HUES6 (cell line): Measurements from ENCODE around the gene DLX2.
"Not testable (repeated sequence)": the region's sequence is repeated elsewhere in the genome, so short reads cannot be mapped to it uniquely, and the experiment has no call there.

Experiments used
- H3K27ac ChIP-seq: 2 replicates; pipeline ENCODE4 v1.7.0; 2013; ENCODE audit warnings: low read depth, mild to moderate bottlenecking, low read length, inconsistent platforms
- H3K27me3 ChIP-seq: 2 replicates; pipeline ENCODE4 v1.6.1; 2013; ENCODE audit warnings: low read length; ENCODE audit not compliant: control insufficient read depth, insufficient read depth
- H3K36me3 ChIP-seq: 2 replicates; pipeline ENCODE4 v1.6.1; 2013; ENCODE audit warnings: low read length; ENCODE audit not compliant: control insufficient read depth, insufficient read depth
- H3K4me1 ChIP-seq: 2 replicates; pipeline ENCODE4 v1.6.1; 2013; ENCODE audit warnings: low read length; ENCODE audit not compliant: control insufficient read depth, insufficient read depth
- H3K4me3 ChIP-seq: 2 replicates; pipeline ENCODE4 v1.5.1; 2013; ENCODE audit warnings: low read depth, low read length
- H3K9ac ChIP-seq: one replicate; pipeline ENCODE4 v1.6.1; 2013; ENCODE audit warnings: mild to moderate bottlenecking, low read length
- H3K9me3 ChIP-seq: 2 replicates; pipeline ENCODE4 v1.6.1; 2013; ENCODE audit warnings: low read depth, low read length; ENCODE audit not compliant: control insufficient read depth, insufficient read depth

The DLX2 gene

DNA sequence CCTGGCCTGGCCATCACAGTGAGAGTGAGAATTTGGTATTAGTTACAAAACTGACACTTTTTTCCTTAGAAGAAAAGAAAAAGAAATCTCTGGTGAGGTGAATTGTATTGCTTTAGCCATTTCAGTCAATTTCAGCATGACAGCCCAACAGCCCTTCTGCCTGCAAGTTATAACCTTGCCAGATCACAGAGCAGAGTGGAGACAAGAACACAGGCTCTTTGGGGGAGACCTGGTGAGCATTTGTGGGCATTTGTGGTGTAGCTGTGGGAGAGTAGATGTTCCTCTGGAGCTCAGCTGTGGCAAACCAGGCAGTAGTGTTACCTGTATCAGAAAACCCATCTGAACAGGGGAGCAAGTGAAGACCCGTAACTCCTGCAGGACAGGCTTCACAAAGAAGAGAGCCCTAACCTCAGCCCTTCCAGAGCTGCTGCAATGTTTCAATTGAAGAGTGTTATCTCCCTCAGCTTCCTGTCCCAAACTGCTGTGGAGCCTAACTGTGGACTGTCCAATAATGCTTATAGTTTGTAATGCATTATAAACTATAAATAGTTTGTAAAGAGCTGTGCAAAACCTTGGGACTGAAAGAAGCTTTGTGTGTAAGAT lies 40.2 kb downstream of the DLX2 start:
- Histone ChIP-seq H3K27ac (no peak overlapping the region), H3K27me3 (no peaks in the 10 kb centered on the region), H3K4me1 (no peaks in the 10 kb centered on the region), H3K4me3 (no peak overlapping the region), H3K36me3 (no peaks in the 10 kb centered on the region), H3K9me3 (no peaks in the 10 kb centered on the region), H3K9ac (no peak overlapping the region)

GRCh38 chr2:172060118-172060517 lies 42.6 kb downstream of the DLX2 start:
- H3K9ac ChIP-seq, H3K27ac ChIP-seq, H3K9me3 ChIP-seq, H3K4me3 ChIP-seq, H3K27me3 ChIP-seq, H3K4me1 ChIP-seq, H3K36me3 ChIP-seq: not testable (repeated sequence)

- no peak overlapping the region for H3K4me3 ChIP-seq
- no peak overlapping the region for H3K27ac ChIP-seq
- H3K36me3 ChIP-seq: no peaks in the 10 kb centered on the region
- no peaks in the 10 kb centered on the region for H3K27me3 ChIP-seq
- H3K9me3 ChIP-seq: no peaks in the 10 kb centered on the region
- H3K4me1 ChIP-seq: no peaks in the 10 kb centered on the region
- no peak overlapping the region for H3K9ac ChIP-seq
Observed at GRCh38 chr2:172058660-172059059, 44.0 kb downstream of the DLX2 start.

DNA sequence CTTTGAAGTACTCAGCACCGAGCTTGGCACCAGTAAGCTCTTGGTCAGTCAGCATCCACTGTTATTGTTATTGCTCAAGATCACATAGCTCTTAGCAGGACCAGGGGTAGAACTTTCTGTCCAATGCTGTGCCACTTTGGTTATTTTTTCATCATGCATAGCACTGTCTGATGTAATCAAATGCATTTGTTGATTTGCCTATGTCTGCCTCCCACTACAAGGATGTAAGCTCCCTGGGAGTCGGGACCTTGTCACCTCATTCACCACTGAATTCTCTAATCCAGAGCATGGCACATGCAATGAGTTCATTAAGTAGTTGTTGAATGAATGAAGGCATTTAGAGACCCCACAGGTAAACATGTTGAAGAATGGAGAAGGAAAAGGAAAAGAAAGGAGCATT lies 46.4 kb downstream of the DLX2 start:
- Histone ChIP-seq H3K4me3 (no peak overlapping the region), H3K36me3 (no peaks in the 10 kb centered on the region), H3K9ac (no peak overlapping the region), H3K27ac (no peak overlapping the region), H3K4me1 (peaks cover 5% of the 10 kb centered on the region; the same call in 1 of the 2 replicates), H3K27me3 (no peaks in the 10 kb centered on the region), H3K9me3 (no peaks in the 10 kb centered on the region)

GRCh38 chr2:172053486-172053885 lies 49.2 kb downstream of the DLX2 start:
- H3K4me1 ChIP-seq: peaks cover 5% of the 10 kb centered on the region; the same call in 1 of the 2 replicates
- H3K27me3 ChIP-seq: no peaks in the 10 kb centered on the region
- H3K4me3 ChIP-seq: no peak overlapping the region

DNA sequence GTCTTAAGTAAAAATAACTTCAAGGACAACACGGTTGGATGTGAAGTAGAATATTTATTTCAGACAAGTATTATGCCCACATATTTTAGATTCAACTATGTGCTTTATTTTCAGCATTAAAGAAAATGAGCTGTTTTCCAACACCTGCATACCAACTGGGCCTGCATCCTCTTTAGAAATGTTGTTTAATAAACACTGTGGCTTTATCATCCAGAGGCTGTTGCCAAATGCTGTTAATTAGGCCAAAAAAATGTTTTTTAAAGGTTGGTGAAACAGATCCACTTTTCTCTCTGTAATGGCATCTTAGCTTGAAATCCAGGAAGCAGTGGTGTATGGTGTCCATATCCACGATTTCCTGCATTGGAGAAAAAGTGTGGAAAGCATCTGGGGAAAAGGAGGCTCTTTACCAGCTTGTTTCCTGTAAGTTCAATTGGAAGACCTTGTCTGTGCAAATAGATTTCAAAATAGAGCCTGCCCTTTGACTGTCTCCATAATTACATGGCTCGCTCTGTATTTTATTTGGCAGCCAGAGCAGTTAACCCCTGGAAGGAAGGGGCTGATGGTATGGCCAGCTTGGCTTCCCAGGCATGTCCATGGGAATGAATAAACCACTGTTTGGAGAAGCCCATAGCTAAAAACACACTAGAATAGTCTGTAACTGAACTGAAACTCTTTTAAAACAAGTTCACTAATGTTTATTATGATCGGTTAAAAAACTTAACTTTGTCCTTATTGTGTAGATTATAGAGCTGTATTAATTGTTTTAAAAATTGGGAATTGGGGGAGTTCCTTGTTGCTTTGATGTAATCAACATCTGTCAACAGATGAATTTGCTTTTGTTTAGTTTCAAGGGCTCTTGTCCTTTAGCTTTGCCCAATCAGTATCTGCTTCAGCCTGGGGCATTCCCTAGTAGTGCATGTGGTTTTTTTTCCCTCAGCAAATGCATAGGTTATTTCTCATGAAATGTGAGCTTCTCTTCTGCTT lies 50.4 kb downstream of the DLX2 start:
- Histone ChIP-seq H3K27me3 (no peaks in the 10 kb centered on the region), H3K27ac (no peak overlapping the region), H3K4me1 (peaks cover 5% of the 10 kb centered on the region; the same call in 1 of the 2 replicates), H3K9me3 (no peaks in the 10 kb centered on the region), H3K9ac (no peak overlapping the region), H3K36me3 (no peaks in the 10 kb centered on the region), H3K4me3 (no peak overlapping the region)

More at GRCh38 chr2:172053486-172053885, 49.2 kb downstream of the DLX2 start:
- Histone ChIP-seq H3K27ac (no peak overlapping the region), H3K9ac (no peak overlapping the region), H3K36me3 (no peaks in the 10 kb centered on the region), H3K9me3 (no peaks in the 10 kb centered on the region)

DNA sequence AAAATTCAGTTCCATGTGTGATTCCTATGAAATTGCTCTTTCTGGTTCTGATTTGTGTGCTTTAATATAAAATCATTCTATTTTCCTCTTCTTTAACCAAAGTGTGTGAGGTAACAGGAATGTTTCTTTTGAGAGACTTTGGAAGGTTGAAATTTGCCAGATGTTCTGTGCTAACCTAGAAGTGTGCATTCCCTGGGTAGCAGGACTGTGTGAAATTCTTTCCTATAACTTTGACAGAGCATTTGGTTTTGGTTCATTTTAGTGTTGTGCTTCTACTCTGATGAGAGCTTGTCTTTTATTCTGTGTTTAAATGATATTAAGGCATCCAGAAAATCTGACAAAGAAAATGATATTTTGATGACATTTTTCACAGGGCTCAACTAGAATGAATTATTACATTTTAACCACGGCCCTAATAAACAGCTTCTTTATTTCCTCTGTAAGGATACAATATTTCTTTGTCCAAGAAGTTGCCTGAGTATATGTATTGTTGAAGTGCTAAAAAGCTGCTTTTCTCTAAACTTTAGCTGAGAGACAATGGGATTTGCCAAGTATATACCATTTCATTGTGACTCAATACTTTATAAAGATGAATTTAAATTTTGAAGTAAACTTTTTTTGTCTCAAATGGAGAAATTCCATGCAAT lies 52.1 kb downstream of the DLX2 start:
- H3K9me3 ChIP-seq: no peaks in the 10 kb centered on the region
- no peak overlapping the region for H3K4me3 ChIP-seq
- no peaks in the 10 kb centered on the region for H3K36me3 ChIP-seq
- no peak overlapping the region for H3K9ac ChIP-seq
- peaks cover 5% of the 10 kb centered on the region; the same call in 1 of the 2 replicates for H3K4me1 ChIP-seq
- no peak overlapping the region for H3K27ac ChIP-seq
- H3K27me3 ChIP-seq: no peaks in the 10 kb centered on the region

- no peak overlapping the region for H3K9ac ChIP-seq
- H3K27ac ChIP-seq: no peak overlapping the region
- H3K4me3 ChIP-seq: no peak overlapping the region
- H3K36me3 ChIP-seq: no peaks in the 10 kb centered on the region
- peaks cover 5% of the 10 kb centered on the region; the same call in 1 of the 2 replicates for H3K4me1 ChIP-seq
- no peaks in the 10 kb centered on the region for H3K27me3 ChIP-seq
- no peaks in the 10 kb centered on the region for H3K9me3 ChIP-seq
Observed at GRCh38 chr2:172049567-172050120, 53.1 kb downstream of the DLX2 start.
